ENCODE results near the gene CLSTN2.

Gene CLSTN2

DNA sequence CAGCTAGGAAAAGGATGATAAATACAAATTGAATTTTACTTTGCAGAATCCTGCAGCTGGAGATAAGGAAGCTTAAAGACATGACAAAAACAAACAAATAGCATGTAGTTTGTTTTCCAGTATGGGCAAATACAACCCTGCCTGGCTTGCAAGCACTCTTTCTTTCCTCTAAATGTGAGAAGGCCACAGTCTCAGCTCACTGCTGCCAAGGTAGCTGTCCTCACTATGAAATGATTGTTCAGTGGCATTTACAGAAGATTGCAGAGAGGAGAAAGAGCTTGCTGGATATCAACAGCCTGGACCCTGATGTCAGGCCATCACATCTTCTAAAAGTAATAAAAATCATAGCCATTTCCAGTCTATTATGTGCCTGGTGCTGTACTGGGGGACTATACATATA, 262.0 kb downstream of the CLSTN2 start:
- DNase-seq, result no peak

DNA sequence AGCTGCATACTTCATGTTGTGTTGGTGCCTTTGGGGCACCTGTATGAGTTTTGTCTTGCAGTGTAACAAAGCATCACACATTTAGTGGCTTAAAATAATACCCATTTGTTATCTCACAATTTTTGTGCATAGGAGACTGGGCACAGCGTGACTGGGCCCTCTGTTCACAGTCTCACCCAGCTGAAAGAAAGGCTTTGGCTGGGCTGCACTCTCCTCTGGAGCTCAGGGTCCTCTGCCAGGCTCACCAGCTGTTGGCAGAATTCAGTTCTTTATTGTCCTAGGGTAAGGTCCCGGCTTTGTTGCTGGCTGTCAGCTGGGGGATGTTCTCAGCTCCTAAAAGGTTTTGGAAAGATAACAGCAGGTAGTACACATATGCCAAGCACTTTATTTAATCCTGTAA, 263.3 kb downstream of the CLSTN2 start:
- no peak for DNase-seq

DNA sequence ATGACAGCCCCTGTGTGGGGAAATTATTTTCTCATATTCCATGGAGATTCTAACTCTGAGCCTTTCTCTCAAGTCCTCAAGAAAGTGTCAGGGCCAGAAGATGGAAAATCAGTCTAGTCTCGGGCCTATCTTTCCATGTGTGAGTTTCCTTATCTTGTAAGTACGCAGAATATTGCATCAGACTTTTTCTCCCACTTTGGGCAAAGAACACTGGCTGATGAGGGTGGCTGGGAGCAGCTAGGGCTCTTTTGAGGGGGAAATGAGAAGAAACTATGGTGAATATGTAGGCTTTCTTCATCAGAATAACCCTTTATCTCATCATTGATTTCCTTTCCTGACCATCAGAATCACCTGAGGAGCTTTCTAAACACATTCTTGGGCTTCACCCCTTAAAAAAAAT, 264.0 kb downstream of the CLSTN2 start:
- no peak for DNase-seq

DNA sequence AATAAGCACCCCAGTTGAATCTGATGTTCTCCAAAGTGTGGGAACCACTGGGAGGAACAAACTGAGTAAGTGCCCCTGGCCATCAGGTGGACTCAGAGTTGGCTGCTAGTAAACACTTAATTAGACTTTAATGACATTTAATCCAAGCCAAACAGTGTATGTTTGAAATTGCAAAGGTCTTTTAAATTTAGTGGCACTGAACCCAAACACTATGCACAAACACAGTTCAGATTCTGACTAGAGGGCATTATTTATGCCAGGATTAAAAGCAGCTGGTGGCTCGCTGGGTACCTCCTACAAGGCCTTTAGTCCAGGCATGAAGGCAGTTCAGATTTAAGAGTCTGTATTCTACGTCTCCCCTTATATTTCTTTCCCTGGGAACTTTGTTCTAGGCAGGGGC, 264.8 kb downstream of the CLSTN2 start:
- DNase-seq, result no peak

DNA sequence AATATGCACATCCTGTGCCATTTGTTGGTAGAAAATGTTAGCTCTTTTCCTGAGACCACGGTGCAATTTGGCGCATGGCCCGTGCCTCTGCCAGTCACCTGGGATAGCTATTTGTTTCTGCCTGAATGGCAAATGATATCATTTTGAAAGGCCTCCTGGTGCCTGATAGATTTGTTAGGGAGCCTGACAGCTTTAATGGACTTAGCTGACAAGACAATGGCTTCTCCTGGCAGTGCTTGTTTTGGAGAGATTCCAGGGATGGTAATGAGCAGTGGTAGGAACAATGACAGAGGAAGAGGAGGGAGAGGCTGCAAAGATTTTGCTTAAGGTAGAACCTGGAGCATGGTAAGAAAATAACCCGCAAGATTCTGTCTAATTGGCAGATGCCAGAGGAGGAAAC, 268.5 kb downstream of the CLSTN2 start:
- peak; percentile 80 for DNase-seq

DNA sequence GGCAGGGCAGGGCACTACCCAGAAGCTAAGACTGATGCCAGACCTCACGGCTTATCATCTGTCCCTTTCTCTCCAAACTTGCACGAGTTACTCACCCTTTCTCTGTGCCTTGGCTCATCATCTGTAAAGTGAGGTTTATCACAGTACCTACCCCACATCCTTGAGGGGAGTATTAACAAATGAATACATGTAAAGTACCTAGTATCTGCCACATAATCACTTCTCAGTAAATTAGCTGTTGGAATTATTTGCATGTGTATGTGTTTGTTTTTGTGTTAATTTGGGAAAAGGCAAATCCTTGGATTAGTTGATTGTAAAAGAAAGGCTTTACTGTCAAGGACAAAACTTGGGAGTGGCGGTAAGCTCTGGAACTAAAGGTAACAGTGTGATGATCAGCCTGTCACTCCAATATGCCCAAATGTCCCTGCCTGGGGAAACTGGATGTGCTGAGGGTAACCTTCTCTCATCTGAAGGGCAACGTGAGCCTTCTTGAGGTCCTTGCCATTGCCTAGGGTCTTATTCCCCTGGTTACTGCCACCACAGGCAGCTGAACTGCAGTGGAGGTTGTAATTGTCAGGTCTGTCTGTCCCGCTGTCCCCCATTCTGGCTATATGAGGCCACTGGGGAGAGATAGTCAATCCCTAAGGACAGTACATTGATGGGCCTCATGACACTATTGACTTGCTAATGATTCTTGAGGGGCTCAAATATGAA, 269.4 kb downstream of the CLSTN2 start:
- DNase-seq, result no peak

DNA sequence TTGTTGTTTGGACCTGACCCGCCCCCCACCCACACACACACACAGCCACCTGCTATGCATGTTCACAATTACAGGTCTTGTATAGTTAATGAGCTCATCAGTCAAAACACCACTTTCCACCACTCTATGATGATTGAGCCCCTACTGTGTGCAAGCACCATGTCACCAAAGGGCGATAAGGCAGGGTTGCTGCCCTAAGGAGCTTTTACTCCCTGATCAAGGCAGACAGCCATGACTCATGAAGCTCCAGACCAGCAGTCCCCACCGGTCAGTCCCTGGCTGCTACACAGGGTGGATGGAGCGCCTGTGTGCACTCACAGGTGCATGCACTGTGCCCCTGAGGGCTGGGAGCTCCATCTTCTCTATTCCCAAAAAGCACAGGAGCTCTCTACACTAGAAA, 270.6 kb downstream of the CLSTN2 start:
- DNase-seq, result no peak

DNA sequence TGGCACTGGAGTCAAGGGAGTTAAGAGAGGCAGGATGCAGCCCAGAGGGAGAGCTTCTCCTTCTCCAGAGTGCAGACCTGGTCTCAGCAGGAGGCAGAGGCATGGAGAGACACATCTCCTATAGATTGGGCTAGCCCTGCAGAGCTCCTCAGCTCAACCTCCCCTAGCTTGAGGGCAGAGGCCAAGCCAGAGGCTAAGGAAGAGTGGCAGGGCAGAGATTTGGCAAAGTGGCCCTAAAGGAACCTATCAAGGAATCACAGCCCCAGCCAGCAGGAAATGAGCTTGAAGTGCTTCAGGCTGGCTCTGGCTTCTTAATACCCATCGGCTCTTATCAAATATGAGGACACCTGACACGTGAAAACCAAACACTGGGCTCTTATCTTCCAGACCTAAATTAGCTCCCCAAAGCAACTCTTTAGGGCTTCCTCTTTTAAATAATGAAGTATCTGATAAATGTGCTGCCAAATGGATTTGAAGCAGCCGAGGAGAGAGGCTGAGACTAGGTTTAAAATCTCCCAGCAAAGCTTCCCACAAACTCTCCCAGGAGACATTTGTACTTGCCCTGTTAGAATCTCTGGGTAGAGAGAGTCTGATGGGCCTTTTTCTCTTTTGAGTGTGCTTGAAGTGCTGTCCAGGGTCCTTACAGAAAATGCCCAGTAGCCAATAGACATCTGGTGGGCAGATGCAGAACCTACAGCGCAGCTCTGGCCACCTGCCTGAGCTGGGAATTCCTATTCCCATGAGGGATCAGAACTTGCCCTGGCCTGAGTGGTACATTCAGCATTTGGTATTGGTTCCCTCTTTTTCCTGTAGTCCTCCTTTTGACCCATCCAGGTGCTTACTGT, 271.4 kb downstream of the CLSTN2 start:
- peak; percentile 89 for DNase-seq

DNA sequence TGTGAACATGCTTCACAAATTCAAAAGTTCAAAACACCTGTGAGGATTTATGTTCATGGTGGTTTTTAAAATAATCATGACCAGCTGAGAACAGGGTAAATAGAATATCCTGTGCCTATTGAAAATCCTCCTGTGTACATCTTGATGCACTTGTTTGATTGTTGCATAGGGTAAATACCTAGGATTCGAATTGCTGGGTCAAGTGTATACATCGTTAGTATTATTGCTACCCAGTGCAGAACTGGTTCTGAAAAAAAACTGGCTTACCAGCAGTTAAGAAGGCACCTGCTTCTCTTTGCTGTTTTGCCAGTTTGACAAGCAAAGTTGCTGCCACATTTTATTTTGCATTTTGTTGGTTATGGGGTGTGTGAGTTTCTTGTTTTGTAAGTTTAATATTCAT, 272.6 kb downstream of the CLSTN2 start:
- no peak for DNase-seq

DNA sequence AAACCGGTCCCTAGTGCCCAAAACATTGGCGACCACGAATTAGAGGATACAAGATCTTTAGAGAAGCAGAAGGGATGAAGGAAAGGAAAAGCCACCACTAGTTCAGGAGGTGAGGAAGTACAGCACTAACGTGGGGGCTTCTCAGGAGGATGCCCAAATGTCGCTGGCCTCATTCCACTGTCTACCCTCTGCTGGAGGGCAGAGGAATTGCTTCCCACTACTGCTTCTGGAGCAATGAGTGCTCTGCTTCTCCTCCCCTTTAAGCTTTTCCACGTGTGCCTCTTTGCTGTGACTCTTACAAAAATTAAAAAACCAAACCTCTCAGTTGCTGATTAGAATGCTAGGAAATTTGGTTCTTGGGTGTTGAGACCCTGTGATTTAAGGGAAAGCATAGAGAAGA, 281.3 kb downstream of the CLSTN2 start:
- DNase-seq, result no peak

DNA sequence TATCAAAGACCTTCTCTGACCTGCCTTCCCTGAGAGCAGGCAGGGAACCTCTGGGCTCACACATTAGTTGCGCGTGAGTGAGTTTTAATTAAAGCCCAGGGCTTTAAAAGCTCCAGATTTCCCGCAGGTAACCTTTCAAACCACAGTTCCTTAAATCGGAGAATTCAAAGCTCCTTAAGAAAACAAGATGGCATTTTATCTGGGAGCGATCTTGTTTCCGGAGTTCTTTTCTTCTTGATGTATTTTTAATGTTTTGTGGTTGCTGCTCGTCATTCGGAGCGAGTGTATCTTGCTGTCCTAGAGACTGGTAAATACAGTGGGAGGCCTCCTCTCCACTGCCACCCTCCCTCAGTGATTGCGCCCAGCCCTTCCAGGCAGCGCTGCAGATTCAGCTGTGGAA, 284.3 kb downstream of the CLSTN2 start:
- DNase-seq, result no peak

DNA sequence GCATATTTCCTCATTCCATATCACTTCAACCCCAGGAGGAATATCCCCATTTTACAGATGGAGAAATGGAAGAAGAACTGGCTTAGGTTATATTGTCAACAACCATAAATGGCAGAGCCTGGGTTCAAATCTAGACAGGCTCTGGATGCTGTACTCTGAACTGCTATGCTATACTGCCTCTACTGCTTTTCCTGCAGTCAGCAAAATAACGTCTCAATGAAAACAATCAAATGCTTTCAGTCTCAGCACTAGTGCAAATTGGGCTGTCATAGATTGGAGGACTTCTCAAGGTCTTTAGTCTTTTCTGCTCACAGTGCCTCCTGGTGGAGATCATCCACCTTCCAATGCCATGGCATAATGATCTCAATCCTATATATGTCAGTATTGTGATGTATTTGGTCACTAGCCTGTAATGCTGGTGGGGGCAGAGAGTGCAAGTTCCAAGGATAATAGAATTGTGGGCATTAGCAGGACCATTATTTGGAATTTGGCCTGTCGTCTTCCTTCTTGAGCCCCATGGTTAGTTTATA, 285.0 kb downstream of the CLSTN2 start:
- no peak for DNase-seq

DNA sequence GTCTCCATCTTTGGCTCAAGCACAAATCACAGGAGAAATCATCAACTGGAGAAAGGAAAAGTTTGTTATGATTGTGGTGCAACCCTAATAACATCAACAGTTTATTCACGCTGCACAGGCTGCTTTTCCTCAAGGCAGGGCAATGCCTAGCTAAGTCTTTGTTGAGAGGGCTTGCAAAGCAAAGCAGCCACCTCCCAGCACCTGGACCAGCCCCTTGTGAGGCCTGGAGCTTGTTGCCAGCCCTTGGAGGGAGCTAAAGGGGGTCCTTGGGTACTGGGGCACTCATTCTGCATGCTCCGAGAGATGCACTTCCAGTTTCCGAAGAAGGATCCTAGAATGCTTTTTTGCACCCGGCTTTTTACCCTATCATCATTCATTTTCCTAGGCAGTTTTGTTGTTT, 288.2 kb downstream of the CLSTN2 start:
- DNase-seq, result no peak

DNA sequence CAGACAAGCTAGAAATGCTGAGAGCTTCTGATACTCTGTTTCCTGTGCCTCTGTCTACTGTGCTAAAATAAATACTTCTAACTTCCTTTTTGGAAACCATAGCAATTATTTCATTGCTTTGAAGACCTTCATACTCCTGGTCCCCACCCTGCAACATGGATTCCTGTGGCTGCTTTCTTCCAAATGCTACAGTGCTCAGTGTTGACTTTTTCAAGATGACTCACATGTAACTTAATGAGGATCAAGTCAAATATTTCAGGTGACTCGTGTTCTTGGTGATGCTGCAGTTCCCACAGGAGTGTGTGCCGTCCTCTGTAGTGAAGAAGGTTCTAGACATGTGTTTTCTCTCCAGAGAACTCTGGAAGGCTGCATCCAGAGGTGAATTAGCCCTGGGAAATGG, 288.6 kb downstream of the CLSTN2 start:
- DNase-seq, result no peak

DNA sequence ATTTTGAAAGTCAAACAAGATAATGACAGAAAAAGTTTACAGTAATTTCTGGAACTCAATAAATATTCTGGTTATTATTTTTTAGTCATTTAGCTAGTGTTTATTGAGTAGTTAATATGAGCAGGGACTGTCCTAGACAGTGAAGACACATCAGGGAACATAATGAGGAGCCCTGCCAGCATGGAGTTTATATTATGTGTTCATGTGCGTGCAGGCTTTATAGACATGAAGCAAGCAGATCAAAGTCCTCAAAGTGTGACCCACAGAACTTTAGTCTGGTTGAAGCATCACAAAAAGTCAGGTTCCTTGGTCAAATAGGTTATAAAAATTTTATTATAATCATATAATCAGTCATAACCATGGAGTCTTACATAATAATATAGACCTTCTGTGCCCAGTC, 289.3 kb downstream of the CLSTN2 start:
- DNase-seq, result no peak

DNA sequence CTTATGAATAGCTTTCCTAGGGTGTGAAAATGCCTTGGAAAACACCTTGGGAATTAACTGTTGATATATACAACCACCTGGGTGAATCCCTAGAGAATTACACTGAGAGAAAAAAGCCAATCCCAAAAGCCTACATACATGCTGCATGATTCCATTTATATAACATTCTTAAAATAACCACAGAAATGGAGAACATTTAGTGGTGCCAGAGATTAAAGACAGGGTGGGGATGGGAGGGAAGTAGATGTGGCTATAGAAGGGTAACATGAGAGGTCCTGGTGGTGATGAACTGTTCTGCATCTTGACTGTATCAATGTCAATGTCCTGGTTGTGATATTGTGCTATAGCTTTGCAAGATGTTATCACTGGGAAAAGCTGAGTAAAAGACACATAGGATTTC, 291.0 kb downstream of the CLSTN2 start:
- DNase-seq, result no peak

DNA sequence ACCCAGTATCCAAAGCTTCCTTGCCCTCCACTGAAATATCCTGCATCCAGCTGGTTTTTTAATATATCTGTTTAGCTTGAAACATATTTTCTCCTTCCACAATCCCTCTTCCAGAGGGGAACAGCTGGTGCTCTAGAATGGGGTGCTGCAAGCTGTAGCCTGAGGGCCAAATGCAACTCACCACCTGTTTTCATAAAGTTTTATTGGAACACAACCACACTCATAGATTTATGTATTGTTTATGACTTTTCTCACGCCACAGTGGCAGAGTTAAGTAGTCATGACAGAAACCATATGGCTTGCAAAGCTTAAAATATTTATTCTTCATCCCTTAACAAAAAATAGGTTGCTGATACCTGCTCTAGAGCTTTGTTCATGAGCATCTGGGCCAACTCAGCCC, 298.7 kb downstream of the CLSTN2 start:
- no peak for DNase-seq

DNA sequence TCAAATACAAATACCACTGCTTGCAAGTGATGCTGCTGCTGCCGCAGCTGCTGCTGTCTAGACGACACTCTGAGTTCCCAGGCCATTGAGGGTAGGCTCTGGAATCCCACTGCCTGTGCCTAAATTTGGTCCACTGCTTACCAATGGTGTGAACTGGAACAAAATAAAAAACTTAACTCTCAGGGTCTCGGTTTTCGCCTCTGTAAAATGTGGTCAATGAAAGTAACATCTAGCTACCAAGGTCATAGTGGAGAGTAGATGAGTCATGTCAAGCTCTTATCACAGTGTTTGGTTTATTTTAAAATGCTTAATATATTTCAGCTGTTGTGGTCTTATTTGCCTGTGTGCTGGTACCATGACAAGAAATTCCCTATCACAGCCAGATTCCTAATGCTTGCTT, 299.3 kb downstream of the CLSTN2 start:
- DNase-seq, result no peak

DNA sequence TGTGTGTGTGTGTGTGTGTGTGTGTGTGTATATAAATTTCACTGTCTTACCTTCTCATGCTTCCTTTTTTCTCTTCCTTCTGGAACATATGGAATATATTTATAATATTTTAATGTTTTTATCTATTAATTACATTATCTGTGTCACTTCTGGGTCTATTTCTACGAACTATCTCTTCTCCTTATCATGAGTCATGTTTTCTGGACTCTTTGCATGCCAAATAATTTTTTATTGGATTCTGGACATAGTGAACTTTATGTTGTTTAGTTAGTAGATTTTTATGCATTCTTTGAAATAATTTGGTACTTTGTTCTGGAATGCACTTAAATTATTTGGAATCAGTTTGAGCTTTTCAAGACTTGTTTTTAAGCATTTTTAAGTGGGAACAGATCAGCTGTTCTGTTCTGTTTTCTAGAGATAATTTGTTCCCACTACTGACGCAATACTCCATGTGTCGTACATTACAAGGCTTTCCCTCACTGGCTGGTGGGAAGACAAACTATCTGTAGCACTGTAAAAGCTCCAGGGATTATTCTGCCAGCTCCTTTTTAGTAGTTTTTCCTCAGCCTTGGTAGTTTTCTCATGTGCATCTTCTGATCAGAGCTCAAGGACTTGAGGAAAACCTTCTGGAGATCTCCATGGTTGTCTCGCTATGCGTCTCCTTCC, 302.0 kb downstream of the CLSTN2 start:
- no peak for DNase-seq

DNA sequence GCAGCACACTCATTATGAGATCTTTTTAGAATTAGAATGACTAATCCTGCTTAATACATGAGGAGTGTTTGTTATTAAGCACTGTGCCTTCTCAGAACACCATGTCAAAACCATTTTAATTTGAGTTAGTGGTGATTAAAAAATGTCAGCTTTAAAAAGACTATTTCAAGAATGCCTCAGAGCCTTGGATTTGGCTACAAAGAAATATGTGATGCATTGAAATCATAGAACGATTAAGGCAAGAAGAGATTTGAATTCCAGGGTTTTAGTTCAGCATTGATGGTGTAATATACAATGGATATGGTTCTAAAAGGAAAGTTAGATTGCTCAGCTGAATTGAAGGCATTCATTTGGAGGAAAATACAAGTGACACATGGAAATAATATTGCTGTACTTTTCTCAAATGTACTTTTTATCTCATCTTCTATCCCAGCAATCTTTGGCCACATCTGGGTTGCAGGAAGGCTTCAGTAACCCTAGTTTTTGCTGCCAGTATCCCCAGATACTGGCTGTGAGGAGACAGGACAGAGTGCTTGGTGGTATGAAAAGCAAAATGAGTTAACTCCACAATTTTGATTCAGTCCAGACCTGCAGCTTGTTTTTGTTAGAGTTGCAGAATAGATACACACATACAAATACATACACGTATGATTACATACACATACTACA, 303.8 kb downstream of the CLSTN2 start:
- DNase-seq, result no peak

DNA sequence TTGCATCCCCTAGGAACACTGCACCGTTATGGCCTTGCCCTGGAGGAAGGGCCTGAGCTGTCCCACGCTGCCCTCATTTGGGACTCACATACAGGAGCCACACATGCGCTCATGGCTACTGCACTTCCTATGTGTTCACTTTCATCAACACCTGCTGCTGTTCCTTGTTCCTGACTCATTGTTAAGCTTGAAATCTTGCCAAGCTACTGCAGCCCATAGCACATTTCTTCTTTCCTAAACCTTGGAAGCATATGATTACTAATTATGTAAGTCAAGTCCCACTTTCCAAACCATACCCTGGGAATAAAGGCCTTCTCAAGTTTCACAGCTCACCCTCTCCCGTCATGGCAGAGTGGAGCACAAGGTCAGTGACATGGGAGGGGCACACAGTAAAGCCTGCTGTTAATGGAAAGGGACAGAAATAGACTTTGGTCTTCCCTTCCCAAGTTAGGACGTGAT, 307.9 kb downstream of the CLSTN2 start:
- no peak for DNase-seq

DNA sequence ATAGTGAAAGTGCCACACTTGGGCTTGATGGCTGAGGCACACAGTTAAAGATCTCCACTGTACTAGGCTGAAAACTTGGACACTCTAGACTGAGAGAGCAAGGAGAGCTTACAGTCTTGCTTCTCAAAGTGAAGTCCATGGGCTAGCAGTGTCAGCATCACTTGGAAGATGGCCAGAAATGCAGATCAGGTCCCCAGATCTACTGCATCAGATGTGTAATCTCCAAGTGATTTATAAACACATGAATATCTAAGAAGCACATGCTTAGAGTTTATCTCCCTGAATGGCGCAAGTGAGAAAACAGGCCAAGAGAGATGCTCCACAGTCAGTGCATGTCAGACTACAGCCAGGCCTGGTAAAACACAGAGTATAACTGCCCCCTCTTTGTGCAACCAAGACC, 308.6 kb downstream of the CLSTN2 start:
- DNase-seq, result no peak

DNA sequence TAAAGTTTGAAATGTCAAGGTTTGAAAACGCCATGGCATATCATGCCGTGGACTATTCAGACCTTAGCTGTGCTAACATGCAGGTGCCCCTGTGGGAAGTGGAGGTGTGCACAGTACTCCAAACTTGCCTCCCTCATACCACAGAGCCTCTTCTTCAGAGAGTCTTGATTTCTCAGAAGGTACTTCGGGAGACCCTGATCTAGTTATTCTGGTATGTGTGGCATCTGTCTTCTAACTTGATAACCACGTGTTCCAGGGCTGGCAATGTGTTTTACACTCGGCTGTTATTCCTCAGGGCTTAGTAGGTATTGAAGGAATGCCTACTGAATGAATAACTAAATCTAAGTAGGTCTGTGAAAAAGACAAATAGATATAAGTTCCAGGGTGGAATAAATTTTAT, 309.9 kb downstream of the CLSTN2 start:
- DNase-seq, result no peak
